Panc1 (cell line): ENCODE data around the gene BICD1. TPM values are rescaled to one million over a fixed set of nuclear protein-coding genes. Genes with fewer than 3 reads are reported as not detected.

Experiments
- ATAC-seq: fragments of 200-7000 bp; cut with Tn5 transposase; 2 replicates; pipeline ENCODE4 v1.9.1; 2020; ENCODE audit warnings: mild to moderate bottlenecking, moderate library complexity
- BruUV-seq: library from RNA; stranded (reverse); fragments of 400-500 nt; replicated peaks from 2 replicates; lab custom pipeline; 2021; lab: Mats Ljungman, UMichigan
- CTCF ChIA-PET: fragments of 300-600 bp; sonication (Branson Sonifier 250); formaldehyde crosslinking; loops from one replicate; lab custom pipeline; 2022; ENCODE audit warnings: antibody characterized with exemption; lab: Charles Lee
- POLR2A ChIA-PET: fragments of 300-600 bp; sonication (Branson Sonifier 250); formaldehyde crosslinking; loops from one replicate; lab custom pipeline; 2022; ENCODE audit warnings: antibody characterized with exemption; lab: Charles Lee
- DNase-seq: peaks from one replicate; pipeline ENCODE4 v3.0.0-alpha.2; 2010; ENCODE audit warnings: low read depth, low spot score
- H3K27ac ChIP-seq: 2 replicates; pipeline ENCODE4 v1.5.1; 2011; ENCODE audit warnings: mild to moderate bottlenecking, low read length, inconsistent platforms
- H3K27me3 ChIP-seq: fragments of 200-500 bp; sonication (Bioruptor generic); 2 replicates; pipeline ENCODE4 v1.6.0; 2014; ENCODE audit warnings: low read length, inconsistent platforms; ENCODE audit not compliant: control insufficient read depth, insufficient read depth
- H3K36me3 ChIP-seq: fragments of 200-500 bp; sonication (Bioruptor generic); 2 replicates; pipeline ENCODE4 v1.5.1; 2014; ENCODE audit warnings: inconsistent platforms, mild to moderate bottlenecking, low read length, moderate library complexity; ENCODE audit not compliant: control insufficient read depth, insufficient read depth
- H3K4me1 ChIP-seq: 2 replicates; pipeline ENCODE4 v1.5.1; 2011; ENCODE audit warnings: inconsistent platforms, mild to moderate bottlenecking, low read length, moderate library complexity; ENCODE audit not compliant: control insufficient read depth, insufficient read depth
- H3K4me3 ChIP-seq, 2 experiments: 2 replicates each; pipeline ENCODE4 v1.5.1; 2011 to 2012; ENCODE audit warnings: low read depth in 2 of 2, low read length in 2 of 2, mild to moderate bottlenecking in 2 of 2, inconsistent platforms in 1 of 2, moderate library complexity in 1 of 2
- H3K9me3 ChIP-seq: fragments of 200-500 bp; sonication (Bioruptor generic); 2 replicates; pipeline ENCODE4 v1.5.1; 2014; ENCODE audit warnings: low read depth, mild to moderate bottlenecking, inconsistent platforms, low read length, moderate library complexity; ENCODE audit not compliant: control insufficient read depth, insufficient read depth
- CTCF ChIP-seq: fragments of 450-650 bp; IDR thresholded peaks from 2 replicates; pipeline ENCODE4 v1.5.1; 2017; ENCODE audit warnings: mild to moderate bottlenecking
- POLR2AphosphoS5 ChIP-seq: IDR thresholded peaks from 2 replicates; pipeline ENCODE4 v1.6.1; 2012; ENCODE audit warnings: mild to moderate bottlenecking, low read depth, low read length, moderate library complexity
- REST ChIP-seq, 2 experiments: IDR thresholded peaks; 2 replicates each; pipeline ENCODE4 v1.6.1; 2011 to 2012; ENCODE audit warnings: low read depth in 2 of 2, control low read depth in 1 of 2, low read length in 1 of 2, mild to moderate bottlenecking in 1 of 2, moderate library complexity in 1 of 2; ENCODE audit not compliant: insufficient read depth in 1 of 2
- SIN3A ChIP-seq: IDR thresholded peaks from 2 replicates; pipeline ENCODE4 v1.6.1; 2012; ENCODE audit warnings: low read depth, mild to moderate bottlenecking, low read length, moderate library complexity, borderline replicate concordance; ENCODE audit not compliant: insufficient read depth
- TCF7L2 ChIP-seq: IDR thresholded peaks from 2 replicates; pipeline ENCODE4 v1.6.1; 2011; ENCODE audit warnings: mild to moderate bottlenecking, low read depth, low read length, inconsistent platforms
- in situ Hi-C: cut with HindIII; loops from 2 replicates; pipeline ENCODE4 v1.10.0; 2016; ENCODE audit warnings: low sequenced_read_pairs, low pct_unique_long_range_greater_than_20kb
- intact Hi-C: fragments of 100-400 bp; cut with micrococcal nuclease; formaldehyde crosslinking; loops from one replicate; pipeline ENCODE4 v1.10.0; 2022; ENCODE audit not compliant: unreplicated experiment
- total RNA-seq: library from RNA; stranded (reverse); gene quantifications from one replicate; pipeline ENCODE4 v1.2.1, GENCODE V29; 2021; ENCODE audit not compliant: unreplicated experiment

Gene BICD1
- total RNA-seq, 1 experiment from 2014 or later = 40.0 TPM

GRCh38 chr12:32108787-32109186, 2.1 kb downstream of the BICD1 start:
- Histone ChIP-seq H3K36me3 (no peaks in the 10 kb centered on the region; the same call in 1 of the 2 replicates), H3K27ac (peak overlapping the region; percentile 96; the same call in 1 of the 2 replicates), H3K4me3 (peak overlapping the region; percentile 74 to 93), H3K4me1 (peaks cover 28% of the 10 kb centered on the region), H3K27me3 (no peaks in the 10 kb centered on the region), H3K9me3 (no peaks in the 10 kb centered on the region)
- TF ChIP-seq POLR2AphosphoS5 (no peak), REST (IDR thresholded peaks at IDR 0.05; ENCODE audit: insufficient read depth in 1 of 2, low read depth in 2 of 2, low read length in 1 of 2) (no peak)
- intact Hi-C loops (no loop called here), in situ Hi-C loops (no loop called here)
- no TSS peak for BruUV-seq
- ATAC-seq (no peak), DNase-seq (no peak)
- CTCF ChIA-PET = no interaction called here
- POLR2A ChIA-PET = interaction anchor here (0.6 kb wide), 1 partner anchor 9 kb away, joined by 11 read pairs; no protein-coding TSS in a partner anchor

GRCh38 chr12:32110417-32110816, 3.8 kb downstream of the BICD1 start:
- no peak for TF ChIP-seq CTCF
- TF ChIP-seq TCF7L2 = no peak
- no peak for TF ChIP-seq REST (IDR thresholded peaks at IDR 0.05; ENCODE audit: insufficient read depth in 1 of 2, low read depth in 2 of 2, low read length in 1 of 2)
- no peak for TF ChIP-seq POLR2AphosphoS5
- TF ChIP-seq SIN3A = no peak
- POLR2A ChIA-PET = interaction anchor here (0.6 kb wide), 1 partner anchor 23 kb away, joined by 3 read pairs; no protein-coding TSS in a partner anchor
- CTCF ChIA-PET = no interaction called here
- Histone ChIP-seq H3K4me3 (no peak overlapping the region), H3K4me1 (peaks cover 39% of the 10 kb centered on the region), H3K36me3 (no peaks in the 10 kb centered on the region; the same call in 1 of the 2 replicates), H3K27me3 (no peaks in the 10 kb centered on the region), H3K9me3 (no peaks in the 10 kb centered on the region), H3K27ac (peak overlapping the region; percentile 56; the same call in 1 of the 2 replicates)
- in situ Hi-C loops = no loop called here
- DNase-seq = no peak
- BruUV-seq = TSS peak; percentile 6
- no peak for ATAC-seq
- intact Hi-C loops = no loop called here
